ENCODE data around the gene ANXA4.
"Not testable (repeated sequence)": the region's sequence is repeated elsewhere in the genome, so short reads cannot be mapped to it uniquely, and the experiment has no call there.

ANXA4 gene

DNA sequence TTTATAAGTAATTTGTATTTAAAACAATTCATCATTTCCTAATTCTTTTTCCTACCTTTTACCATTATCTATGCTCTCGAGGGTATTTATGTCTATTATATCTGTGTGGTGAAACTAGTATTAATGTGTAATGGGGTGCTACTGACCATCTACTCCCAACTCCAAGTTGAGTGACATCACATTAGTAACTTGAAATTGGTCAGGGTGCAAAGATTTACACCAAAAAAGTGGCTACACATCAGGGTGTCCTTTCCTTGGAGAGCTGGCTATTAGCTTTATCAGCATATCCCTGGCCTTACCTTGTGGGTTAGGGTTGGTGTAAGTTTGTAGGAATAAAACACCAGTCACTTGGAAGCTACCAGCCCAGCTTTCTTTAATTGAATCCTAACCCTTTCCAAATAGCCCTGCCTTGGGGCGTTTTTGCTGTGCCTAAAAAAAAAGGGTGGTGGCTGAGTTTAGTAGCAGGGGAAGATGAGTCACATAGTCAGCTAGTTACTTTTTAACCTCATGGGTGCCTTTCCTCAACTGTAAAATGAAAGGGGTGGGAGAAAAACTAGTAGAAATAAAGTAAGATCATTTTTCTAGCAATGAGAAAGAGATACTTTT is 14.0 kb downstream of the ANXA4 start:
- peak; percentile 87 for DNase-seq (ENCODE audit: low spot score)

DNA sequence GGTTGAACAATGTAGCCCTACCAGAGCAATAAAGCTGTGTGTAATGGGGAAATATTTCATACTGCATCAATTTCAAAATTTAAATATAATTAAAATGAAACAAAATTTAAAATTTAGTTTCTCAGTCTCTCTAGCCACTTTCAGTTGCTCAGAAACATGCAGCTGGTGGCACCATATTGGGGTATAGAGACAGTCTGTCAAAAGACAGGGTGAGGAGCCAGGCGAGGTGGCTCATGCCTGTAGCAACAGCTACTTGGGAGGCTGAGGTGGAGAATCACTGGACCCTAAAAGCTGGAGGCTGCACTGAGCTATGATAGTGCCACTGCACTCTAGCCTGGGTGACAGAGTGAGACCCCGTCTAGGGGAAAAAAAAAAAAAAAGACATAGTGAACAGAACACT is 20.1 kb downstream of the ANXA4 start:
- no peak for DNase-seq (ENCODE audit: low spot score)

DNA sequence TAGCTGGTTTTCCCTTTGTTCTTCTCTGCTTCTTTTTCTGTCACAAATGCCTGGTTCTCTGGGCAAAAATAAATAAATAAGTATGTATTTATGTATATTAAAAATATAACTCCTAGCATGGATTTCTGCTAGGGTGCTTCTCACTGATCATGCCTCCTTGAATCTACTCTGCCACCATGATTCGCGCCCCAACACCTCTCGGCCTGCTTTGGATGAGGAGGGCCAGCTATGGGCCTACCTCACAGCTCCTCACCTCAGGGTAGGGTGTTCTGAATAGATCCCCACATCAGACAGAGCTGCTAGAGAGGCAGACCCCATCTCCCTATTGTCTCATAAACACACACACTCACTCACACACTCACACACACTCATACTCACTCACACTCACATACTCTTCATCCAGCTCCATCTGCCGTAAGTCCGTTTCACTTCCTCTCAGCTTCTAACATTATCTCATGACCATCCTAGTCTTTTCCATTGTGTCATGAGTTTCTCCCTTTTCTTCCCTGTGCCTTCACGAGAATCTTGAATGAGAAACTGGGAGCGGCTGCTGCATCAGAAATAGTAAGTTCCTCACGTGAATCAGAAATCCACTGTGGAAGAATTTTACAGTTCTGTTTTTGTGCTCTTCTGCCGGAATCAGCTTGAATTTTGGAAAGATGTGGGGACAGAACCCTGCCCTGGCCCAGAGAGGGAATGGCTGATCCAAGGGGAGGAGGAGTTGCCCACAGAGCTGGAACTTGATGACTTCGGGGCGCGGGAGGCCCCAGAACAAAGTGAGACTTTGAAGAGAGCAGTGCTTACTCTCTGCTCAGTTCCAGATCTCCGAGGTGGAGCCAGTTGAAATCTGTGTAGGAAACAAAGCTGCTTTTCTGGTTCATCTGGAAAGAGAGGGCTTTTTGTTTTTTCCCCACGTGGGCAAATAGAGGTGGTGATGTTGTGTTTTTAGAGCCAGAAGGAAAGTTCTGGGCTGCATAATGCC is 20.9 kb downstream of the ANXA4 start:
- no peak for DNase-seq (ENCODE audit: low spot score)

DNA sequence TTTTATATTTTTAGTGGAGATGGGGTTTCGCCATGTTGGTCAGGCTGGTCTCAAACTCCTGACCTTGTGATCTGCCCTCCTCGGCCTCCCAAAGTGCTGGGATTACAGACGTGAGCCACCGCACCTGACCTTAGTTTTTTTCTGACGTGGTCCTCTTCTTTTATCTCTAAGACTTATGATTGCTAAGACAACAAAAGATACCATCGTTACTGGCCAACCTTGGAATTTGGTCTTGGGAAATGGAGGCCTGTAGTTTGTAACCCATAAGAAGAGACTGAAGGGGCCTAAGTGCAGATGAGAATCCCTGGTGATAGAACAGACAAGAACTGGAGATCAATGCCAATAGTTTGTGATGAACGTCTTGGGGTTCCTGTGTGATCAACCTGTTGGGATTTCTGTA is 21.9 kb downstream of the ANXA4 start:
- not testable (repeated sequence) for DNase-seq (ENCODE audit: low spot score)

DNA sequence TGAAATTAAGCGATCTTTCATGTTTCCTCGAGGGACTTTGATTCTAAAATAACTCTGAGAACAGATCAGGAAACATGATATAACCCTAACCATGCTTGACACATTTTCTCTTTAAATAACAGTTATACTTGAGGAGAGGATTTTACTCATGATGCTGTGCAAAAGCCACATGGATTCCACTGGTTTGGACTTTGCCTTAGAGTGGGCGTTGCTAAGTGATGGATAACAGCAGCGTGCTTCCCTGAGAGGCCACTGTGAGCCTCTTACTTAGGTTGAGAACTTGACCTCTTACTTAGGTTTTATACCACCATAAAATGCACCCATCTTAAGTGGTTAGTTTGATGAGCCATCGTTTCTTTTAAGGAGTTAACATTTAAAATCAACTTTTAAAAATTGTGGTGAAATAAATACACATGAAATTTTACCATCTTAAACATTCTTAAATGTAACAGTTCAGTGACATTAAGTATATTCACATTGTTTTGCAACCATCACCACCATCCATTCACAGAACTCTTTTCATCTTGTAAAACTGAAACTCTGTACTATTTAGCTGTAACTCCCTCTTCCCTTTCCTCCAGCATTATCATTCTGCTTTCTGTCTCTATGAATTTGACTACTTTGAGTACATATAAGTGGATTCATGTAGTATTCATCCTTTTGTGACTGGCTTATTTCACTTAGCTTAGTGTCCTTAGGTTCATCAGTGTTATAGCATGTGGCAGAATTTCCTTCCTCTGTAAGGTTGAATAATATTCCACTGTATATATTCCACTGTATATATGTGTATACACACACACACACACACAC is 22.6 kb downstream of the ANXA4 start:
- peak; percentile 61 for DNase-seq (ENCODE audit: low spot score)

DNA sequence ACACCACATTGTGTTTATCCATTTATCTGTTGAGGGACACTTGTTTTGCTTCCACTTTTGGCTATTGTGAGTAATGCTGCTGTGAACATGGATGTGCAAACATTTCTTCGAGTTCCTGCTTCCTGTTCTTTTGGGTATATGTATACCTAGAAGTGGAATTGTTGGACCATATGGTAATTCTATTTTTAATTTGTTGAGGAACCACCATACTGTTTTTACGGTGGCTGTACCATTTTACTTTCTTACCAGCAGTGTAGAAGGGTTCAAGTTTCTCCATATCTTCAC is 23.1 kb downstream of the ANXA4 start:
- DNase-seq (ENCODE audit: low spot score) = no peak

DNA sequence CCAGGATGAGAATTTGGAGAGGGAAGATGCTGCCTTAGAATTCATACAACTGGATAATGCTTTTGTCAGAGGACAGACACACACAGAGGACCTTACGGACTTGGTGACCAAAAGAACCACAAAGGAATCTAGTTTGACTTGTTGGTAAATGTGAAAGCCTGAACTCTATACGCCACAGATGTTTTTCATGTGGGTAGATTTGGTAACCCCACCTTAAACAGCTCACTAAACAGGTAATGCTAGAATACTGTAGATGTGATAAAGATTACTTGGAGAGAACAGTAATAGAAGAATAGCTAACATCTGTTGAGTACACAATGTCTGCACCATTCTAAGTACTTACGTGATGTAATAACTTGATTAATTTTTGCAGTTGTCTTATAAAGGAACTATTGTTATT is 24.1 kb downstream of the ANXA4 start:
- DNase-seq (ENCODE audit: low spot score) = no peak

DNA sequence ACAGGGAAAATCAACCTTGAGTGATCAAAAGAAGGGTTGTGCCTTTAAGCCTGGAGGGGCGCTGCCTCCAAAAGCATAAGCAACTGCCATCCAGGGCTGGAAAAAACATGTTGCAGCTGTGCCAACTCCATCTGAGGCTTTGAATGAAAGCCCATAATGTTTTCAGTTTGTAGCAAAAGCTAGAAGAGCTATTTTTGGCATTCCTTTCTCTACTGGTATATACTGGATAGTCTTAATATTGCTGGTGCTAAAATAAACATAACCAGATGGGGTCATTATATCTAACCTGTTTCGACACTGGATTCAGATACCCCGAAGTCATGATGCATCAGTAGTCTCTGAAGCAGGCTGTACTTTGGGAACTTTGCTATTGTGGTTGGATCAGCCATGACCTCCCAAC is 25.1 kb downstream of the ANXA4 start:
- no peak for DNase-seq (ENCODE audit: low spot score)

DNA sequence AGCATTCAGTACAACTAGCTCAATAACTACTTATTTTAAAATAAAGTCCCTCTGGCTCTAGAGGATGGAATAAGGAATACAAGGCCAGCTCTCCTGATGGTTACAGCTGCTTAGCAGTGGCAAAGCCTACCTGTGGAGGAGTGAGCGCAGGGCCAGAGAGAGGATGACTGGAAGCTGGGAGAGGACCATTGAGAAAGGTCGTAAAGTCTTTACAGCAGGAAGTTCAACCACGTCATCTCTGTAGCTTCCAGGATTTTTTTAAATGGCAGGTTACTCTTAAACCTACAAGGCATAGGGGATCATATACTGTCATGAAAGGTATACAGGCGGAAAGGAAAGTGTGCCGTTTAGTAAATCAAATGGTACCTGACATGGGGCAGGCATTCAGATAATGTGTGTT is 26.3 kb downstream of the ANXA4 start:
- DNase-seq (ENCODE audit: low spot score) = peak; percentile 66

DNA sequence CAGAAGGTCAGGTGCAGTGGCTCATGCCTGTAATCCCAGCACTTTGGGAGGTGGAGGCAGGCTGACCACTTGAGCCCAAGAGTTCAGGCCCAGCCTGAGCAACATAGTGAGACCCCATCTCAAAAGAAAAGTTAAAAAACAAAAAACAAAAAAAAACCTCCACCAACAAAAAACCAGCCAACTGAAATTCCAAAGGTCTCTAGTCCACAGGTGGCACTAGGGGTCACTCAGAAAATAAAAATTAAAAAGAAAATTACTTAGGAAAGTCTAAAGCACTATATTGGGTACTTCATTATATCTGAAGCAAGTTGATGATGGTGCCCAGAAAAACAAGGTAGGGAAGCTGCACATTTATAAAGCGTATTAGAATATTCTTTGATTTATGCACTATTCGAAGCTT is 26.9 kb downstream of the ANXA4 start:
- no peak for DNase-seq (ENCODE audit: low spot score)

DNA sequence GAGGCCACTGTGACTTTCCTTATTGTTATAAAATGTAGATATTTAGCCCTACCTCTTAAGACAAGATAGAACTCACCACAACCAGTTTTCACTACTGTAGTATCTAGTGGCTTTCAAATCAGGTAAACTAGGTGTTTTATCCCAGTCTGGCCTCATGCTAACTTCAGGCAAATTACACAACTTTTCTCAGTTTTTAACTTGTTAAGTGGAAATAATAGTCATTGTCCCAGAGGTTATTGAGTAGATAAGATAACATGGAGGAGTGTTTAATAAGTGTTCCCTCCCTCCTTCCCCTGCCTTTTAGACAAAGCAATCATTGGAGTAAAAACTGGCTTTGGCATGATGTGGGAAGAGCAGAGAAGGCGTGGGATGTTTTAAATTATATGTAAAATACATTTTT is 27.3 kb downstream of the ANXA4 start:
- DNase-seq (ENCODE audit: low spot score) = no peak

DNA sequence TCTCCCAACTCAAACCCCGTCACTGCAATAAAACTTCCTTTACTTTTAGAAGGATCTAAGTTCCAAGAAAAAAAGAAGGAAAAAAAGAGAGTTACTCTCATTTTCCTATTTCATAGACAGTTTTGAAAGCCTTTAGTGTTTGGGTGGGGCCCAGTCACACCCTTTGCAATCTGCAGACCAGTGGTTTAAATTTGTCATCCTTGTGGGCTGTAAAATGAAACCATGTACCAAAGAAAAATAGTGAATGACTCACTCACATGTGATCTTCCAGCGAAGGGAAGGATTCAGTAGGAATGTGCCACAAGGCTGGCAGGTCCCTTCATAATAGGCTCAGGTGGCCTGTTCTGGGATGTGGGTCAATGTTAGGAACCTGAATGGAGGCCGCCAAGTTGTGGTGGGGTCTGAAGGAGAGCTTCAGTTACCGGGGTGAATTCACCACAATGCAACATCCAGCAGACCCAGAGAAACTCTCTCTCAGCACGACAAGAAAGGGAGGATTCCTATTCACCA is 28.3 kb downstream of the ANXA4 start:
- peak; percentile 90 for DNase-seq (ENCODE audit: low spot score)

DNA sequence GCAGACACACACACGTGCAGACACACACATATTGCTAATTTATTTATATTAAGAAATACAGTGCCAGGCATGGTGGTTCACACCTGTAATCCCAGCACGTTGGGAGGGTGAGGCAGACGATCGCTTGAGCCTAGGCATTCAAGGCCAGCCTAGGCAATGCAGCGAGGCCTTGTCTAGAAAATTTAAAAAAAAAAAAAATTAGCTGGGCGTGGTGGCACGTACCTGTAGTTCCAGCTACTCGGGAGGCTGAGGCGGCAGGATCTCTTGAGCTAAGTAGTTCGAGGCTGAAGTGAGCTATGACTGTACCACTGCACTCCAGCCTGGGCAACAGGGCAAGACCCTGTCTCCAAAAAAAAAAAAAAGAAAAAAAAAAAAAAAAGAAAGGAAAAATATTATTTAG is 28.8 kb downstream of the ANXA4 start:
- DNase-seq (ENCODE audit: low spot score) = no peak

DNA sequence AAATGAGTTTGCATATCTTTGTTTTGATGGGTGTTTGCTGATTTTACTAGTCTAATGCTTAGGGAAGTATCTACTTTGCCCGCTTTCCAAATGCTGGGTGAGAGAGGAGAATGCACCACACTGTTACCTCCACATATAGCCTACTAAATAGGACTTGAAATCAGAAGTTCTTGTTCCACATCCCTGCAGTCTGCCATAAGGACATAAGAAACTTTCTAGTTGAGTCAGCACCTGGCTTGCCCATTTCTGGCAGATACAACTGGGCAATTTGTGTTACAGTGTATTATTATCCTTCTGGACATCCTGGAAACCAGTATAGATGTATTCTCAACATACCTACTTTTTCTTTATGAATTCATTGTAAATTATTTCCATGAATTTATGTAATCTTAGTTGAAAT is 29.5 kb downstream of the ANXA4 start:
- DNase-seq (ENCODE audit: low spot score) = no peak

DNA sequence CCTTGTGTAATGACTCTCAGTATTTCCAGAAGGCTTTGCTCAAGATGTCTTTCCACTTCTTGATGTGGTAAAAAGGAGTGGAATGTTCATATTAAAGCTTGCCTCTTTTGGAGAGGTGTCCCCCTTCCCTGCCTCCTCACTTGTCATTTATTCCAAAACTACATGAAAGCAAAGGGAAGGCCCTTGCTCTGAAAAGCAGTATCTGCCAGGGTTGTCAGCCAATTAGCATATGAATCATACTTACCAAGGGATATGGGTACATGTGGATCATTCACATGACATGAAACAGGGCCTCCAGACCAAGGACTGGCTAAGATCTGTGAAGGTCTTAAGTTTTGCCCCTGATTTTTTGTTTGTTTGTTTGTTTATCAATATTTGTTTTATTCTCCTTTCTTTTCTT is 31.3 kb downstream of the ANXA4 start:
- DNase-seq (ENCODE audit: low spot score) = no peak

DNA sequence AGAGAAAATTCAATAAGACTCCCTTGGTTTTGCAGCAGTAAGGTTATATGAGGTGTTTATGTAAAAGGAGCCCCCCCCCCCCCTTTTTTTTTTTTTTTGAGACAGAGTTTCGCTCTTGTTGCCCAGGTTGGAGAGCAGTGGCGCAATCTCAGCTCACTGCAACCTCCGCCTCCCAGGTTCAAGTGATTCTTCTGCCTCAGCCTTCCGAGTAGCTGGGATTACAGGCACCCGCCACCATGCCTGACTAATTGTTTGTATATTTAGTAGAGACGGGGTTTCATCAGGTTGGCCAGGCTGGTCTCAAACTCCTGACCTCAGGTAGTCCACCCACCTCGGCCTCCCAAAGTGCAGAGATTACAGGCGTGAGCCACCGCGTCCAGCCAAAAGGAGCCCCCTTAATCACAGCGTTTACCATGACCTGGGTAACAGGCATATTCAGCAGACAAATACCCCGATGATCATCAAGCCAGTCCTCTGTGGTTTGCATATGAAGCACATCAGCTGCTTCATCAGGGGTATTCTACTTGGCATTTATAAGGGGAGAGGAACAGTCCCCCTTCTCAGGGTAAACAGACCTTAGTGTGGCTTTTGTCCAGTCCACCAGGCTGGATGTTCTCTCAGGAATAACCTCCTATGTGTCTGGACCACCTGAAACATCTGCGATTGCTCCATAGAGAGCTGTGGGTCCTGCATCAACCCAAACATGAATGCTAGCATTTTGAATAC is 32.5 kb downstream of the ANXA4 start:
- not testable (repeated sequence) for DNase-seq (ENCODE audit: low spot score)

DNA sequence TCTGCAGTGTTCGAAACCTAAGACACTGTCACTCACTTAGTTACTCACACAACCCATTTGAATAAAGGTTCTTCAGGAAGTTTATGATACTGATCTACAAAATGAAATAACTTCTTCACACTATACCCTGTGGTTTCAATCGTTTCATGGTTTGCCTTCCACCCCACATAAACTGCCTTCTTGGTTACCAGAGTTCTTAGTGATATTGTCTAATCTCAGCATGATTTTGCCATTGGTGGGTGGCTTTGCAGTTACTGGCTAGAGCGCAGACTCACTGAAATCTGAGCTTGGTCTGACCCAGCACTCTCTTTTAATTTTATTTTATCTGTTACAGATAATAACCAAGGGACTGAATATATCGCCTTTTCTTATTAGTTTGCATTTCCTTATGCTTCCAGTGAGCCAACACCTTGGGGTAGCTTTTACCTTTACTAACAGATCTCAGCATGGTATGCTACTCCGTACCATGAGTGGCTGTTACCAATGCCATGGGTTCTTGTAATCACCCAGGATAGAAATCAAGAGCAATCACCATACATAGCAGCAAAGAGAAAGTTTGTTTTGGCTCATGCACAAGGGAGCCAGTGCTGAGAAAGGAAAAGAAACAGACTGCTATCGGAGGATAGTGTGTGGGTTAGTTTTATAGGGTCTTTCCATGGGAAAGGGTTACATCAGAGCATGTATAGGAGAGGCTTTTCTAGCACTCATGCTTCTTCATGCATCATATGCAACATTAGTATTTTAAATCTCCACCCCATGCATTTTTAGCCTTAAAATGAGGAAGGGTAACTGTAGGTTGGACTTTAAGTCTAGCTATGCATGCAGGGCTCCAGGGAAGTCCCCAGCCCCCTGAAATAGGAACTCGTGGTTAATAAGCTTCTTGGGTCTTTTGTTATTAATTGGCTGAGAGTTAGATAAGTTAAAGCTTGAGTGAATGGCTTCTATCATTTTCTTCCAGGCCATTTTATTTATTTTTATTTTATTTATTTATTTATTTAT is 33.3 kb downstream of the ANXA4 start:
- no peak for DNase-seq (ENCODE audit: low spot score)

DNA sequence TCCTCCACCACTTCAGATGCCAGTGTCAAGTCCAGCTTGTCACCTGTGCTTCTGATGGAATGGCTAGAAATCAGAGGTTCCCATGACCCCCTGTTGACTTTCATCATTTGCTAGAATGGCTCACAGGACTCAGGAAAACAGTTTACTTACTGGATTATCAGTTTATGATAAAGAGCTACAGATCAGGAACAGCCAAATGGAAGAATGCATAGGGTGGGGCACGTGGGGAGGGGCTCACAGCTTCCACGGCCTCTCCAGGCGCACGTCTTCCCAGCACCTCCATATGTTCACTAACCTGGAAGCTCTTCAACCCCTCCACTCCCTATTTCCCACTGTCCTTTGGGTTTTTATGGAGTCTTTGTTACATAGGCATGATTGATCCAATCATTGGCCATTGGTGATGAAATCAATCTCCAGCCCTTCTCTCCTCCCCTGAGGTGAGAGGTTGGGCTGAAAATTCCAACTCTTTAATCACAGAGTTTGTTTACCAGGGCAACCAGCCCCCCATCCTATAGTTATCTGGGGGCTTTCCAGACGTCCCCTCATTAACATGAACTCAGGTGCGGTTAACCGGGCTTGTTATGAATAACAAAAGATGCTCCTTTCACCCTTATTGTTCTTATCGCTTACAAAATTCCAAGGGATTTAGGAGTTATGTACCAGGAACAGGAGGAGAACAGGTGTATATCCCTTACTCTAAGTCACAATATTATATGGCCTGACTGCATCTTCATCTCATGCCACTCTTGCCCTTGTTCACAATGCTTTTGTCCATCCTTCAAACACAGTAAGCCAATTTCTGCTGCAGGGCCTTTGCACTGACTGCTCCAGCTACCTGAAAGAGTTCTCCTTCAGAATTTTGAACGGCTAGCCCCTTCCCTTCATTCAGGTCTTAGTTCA is 35.2 kb downstream of the ANXA4 start:
- DNase-seq (ENCODE audit: low spot score) = no peak

DNA sequence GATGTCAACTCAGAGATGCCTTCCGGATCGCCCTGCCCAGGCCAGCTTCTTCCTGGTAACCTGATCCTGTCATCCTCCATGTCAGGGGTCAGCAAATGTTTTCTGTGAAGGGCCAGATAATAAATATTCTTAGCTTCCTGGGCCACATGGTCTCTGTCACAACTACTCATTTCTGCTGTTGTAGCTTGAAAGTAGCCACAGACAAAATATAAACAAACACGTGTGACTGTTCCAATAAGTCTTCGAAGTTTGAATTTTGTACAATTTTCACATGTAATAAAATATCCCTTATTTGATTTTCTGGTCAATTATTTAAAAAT is 35.8 kb downstream of the ANXA4 start:
- no peak for DNase-seq (ENCODE audit: low spot score)
